Measurements from ENCODE around the gene CLVS2.

The CLVS2 gene

DNA sequence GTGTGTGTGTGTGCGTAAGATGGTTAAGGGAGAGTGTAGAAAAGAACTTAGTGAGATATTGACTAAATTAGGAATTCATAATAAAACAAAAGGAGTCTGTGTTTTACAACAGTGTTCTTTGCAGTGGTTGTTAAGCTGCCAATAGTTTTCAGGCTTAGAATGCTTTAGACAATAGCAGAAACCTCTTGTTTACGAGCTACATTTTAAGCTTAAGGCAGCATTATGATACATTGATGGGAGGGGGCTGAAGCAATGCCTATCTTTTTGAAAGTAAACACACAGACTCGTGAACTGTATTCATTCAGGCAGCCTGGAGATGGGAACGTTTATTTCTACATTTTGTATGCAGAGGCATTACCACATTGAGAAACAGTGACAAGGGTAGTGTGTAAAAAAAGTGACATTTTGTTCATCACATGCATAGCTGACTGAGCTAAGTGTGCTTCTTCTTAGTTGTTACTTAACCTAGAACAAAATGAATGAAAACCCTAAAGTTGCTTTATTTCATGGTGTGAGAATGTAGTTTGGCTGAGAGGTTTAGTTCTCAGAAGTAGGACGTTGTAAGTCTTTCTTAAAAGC, 21.2 kb downstream of the CLVS2 start:
- TF ChIP-seq, protein P1, sequence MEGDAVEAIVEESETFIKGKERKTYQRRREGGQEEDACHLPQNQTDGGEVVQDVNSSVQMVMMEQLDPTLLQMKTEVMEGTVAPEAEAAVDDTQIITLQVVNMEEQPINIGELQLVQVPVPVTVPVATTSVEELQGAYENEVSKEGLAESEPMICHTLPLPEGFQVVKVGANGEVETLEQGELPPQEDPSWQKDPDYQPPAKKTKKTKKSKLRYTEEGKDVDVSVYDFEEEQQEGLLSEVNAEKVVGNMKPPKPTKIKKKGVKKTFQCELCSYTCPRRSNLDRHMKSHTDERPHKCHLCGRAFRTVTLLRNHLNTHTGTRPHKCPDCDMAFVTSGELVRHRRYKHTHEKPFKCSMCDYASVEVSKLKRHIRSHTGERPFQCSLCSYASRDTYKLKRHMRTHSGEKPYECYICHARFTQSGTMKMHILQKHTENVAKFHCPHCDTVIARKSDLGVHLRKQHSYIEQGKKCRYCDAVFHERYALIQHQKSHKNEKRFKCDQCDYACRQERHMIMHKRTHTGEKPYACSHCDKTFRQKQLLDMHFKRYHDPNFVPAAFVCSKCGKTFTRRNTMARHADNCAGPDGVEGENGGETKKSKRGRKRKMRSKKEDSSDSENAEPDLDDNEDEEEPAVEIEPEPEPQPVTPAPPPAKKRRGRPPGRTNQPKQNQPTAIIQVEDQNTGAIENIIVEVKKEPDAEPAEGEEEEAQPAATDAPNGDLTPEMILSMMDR (IDR thresholded peaks at IDR 0.05; ENCODE audit: borderline replicate concordance, control extremely low read depth, extremely low read depth, insufficient read depth, missing control alignments), result no peak
- DNase-seq (ENCODE audit: low spot score), result no peak
- in situ Hi-C loops (cut with MboI; ENCODE audit: low sequenced_read_pairs, unreplicated experiment), result no loop called here

DNA sequence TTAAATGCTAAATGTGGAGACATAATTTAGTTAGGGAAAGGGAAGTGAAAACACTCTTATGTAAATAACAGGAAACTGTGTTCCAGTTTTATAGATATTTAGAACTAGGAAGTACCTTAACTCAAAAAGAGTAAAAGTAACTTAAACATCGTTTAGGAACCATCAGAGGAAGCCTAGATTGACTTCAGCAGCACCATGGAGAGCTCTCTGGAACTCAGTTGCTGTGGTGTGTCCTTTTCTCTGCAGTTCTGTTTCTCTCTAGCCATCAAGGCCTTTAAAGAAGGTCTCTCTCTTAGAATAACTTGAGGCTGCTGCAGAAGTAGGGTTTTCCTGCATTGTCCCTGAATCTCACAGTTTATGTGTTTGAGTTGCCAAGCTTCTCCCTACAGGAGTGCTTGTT, 26.9 kb downstream of the CLVS2 start:
- TF ChIP-seq, protein P1 (IDR thresholded peaks at IDR 0.05; ENCODE audit: borderline replicate concordance, control extremely low read depth, extremely low read depth, insufficient read depth, missing control alignments), result no peak
- in situ Hi-C loops (cut with MboI; ENCODE audit: low sequenced_read_pairs, unreplicated experiment), result no loop called here
- no peak for DNase-seq (ENCODE audit: low spot score)

DNA sequence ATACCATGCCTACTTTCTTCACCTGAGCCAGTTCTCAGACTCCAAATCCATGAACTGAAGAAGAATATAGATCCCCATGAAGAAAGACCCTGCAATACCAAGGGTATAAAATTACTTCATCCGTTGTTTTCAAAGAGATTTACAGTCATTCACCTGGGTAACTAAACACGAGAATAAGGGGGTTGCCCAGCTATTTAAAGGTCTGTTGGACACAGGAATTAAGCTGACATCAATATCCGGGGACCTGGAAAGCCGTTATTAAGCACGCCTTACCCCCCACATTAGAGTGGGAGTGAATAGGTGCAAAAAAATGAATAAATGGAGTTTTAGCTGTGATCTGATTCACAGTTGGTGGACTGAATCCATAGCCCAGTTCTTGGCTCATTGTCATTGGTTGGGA, 28.9 kb downstream of the CLVS2 start:
- DNase-seq (ENCODE audit: low spot score), result no peak
- TF ChIP-seq, protein P1 (IDR thresholded peaks at IDR 0.05; ENCODE audit: borderline replicate concordance, control extremely low read depth, extremely low read depth, insufficient read depth, missing control alignments), result no peak
- in situ Hi-C loops (cut with MboI; ENCODE audit: low sequenced_read_pairs, unreplicated experiment), result no loop called here

DNA sequence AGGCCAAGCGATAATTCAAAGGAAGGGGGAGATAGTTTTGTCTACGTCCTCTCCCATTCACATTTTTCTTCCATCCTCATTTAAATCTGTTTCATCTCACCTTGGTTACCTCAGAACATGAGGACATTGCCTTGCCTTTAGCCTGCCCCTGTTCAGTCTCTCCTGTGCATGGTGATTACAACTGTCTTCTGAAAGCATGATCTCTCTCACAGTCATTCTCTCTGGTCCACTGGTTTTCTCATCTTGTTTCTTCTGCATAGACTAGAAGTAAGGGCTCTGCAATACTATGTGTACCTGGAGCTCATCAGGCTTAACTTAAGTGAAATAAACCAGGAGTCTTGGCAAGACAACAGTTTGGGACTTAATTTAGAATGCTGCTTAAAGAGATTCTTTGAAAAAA, 31.4 kb downstream of the CLVS2 start:
- in situ Hi-C loops (cut with MboI; ENCODE audit: low sequenced_read_pairs, unreplicated experiment), result no loop called here
- TF ChIP-seq, protein P1 (IDR thresholded peaks at IDR 0.05; ENCODE audit: borderline replicate concordance, control extremely low read depth, extremely low read depth, insufficient read depth, missing control alignments), result no peak
- no peak for DNase-seq (ENCODE audit: low spot score)

DNA sequence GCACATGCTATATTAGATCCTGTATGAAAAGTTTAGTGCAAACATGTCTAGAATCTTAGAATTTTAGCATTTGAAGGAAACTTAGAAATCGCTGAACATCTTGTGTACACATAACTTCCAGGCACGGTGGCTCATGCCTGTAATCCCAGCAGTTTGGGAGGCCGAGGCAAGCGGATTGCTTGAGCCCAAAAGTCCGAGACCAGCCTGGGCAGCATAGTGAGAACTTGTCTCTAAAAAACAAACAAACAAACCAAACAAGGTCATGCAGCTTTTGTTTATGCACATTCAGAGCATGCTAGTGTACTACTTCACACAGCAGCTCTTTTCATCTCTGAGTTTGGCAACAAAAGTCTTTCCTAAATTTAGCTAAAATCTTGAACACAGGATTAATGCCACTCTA, 32.2 kb downstream of the CLVS2 start:
- TF ChIP-seq, protein P1 (IDR thresholded peaks at IDR 0.05; ENCODE audit: borderline replicate concordance, control extremely low read depth, extremely low read depth, insufficient read depth, missing control alignments), result no peak
- DNase-seq (ENCODE audit: low spot score), result no peak
- in situ Hi-C loops (cut with MboI; ENCODE audit: low sequenced_read_pairs, unreplicated experiment), result no loop called here

DNA sequence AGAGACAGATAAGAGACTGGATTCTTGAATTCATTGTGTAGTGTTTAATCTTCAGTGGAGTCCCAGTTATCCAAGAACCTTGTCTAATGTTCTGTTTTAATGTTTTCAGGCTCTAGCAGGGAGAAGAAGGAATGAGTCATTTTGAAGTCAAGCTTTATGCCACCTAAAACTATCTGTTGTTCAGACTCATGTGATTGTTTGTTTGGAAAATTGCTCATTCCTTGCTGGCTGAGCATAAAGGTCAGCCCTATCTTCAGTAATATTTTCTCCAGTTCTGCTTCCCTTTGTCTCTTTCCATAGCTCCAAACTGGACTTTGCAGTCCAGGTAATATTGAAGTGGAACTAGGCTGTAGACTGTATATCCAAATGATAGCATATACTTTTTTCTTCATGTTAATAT, 34.2 kb downstream of the CLVS2 start:
- in situ Hi-C loops (cut with MboI; ENCODE audit: low sequenced_read_pairs, unreplicated experiment), result no loop called here
- DNase-seq (ENCODE audit: low spot score), result no peak
- TF ChIP-seq, protein P1 (IDR thresholded peaks at IDR 0.05; ENCODE audit: borderline replicate concordance, control extremely low read depth, extremely low read depth, insufficient read depth, missing control alignments), result no peak

All from GM13976 (cell line).